ENCODE results near the gene RIT1.

The RIT1 gene

DNA sequence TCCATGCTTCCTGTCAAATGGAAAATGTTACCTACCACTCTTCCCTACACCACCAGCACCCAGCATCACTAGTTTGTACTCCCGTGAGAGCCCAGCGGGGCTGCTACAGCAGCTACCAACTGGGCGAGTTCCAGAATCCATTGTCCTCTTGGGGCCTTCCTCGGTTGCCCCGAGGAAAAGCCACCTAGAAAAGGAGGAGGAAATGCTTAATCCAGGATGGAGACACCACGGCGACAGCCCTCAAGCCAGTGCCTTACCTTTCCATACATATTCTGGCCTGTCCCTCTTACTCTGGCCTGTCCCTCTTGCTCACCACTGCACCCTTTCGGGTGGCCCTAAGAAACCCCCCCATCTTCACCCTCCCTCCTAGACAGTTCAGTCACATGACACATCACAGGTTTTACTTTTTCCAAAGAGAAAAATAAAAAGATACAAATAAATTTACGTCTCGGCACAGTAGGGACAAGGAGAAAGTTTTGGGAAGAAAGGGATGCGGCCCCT is 478 bp downstream of the RIT1 start:
- DNase-seq: peak in 2 of 3 donors; percentile 28 to 44
- peaks cover 13 to 62% (median 33%) of the 10 kb centered on the region in 4 experiments for H3K36me3 ChIP-seq (ENCODE audit: control insufficient read depth in 4 of 4, insufficient read depth in 4 of 4, low read length in 3 of 4)
- no peaks in the 10 kb centered on the region for H3K9me3 ChIP-seq (ENCODE audit: control extremely low read depth in 1 of 5, control insufficient read depth in 4 of 5, insufficient read depth in 2 of 5, low read depth in 1 of 5, low read length in 4 of 5)
- no peaks in the 10 kb centered on the region for H3K27me3 ChIP-seq (replicated peaks in 2 of 5; ENCODE audit: control insufficient read depth in 4 of 5, insufficient read depth in 5 of 5, low read length in 4 of 5)
- peaks cover 10 to 22% (median 18%) of the 10 kb centered on the region in 4 experiments for H3K4me1 ChIP-seq (ENCODE audit: control extremely low read depth in 1 of 4, control insufficient read depth in 4 of 4, insufficient read depth in 4 of 4, low read length in 3 of 4)
- 0% methylated on average over 2 of the region's 11 CpGs for whole genome bisulfite sequencing (ENCODE audit: insufficient coverage)
- POLR2A ChIA-PET: interaction anchor here (0.6 to 1.5 kb wide), 2 partner anchors 8 to 53 kb away, joined by 3 to 5 read pairs; partner anchors contain the start of gene GON4L
- peak overlapping the region; percentile 44 to 90 (median 82) for H3K4me3 ChIP-seq (ENCODE audit: control insufficient read depth in 1 of 7, extremely low read depth in 1 of 7, insufficient read depth in 4 of 7, low read depth in 2 of 7, low read length in 6 of 7)
- CTCF ChIA-PET: no interaction called here
- H3K27ac ChIP-seq (ENCODE audit: insufficient read depth in 1 of 2, low read depth in 1 of 2, low read length in 2 of 2, poor library complexity in 1 of 2, severe bottlenecking in 2 of 2): peak overlapping the region; percentile 74 to 87

DNA sequence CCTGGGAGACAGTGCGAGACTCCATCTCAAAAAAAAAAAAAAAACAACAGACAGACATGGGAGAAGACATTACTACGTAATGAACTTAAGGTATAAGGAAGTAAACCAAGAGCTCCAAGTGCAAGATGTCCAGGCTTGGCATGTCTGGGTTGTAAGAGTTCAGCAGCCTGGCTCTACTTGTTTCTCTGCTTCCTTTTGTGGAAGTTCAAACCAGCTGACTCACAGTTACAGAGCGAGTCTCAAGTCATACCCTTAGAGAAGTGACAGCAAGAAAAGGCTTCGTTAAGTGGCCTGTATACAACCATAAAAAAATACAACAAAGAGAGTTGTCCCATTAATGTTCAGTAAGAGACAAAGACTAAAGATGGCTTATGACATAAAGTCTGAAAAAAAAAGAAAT is 1.3 kb downstream of the RIT1 start:
- Histone ChIP-seq H3K27me3 (replicated peaks in 2 of 5; ENCODE audit: control insufficient read depth in 4 of 5, insufficient read depth in 5 of 5, low read length in 4 of 5) (no peaks in the 10 kb centered on the region), H3K4me3 (ENCODE audit: control insufficient read depth in 1 of 7, extremely low read depth in 1 of 7, insufficient read depth in 4 of 7, low read depth in 2 of 7, low read length in 6 of 7) (peak overlapping the region in 6 of 7 experiments; percentile 74 to 90 (median 82)), H3K4me1 (ENCODE audit: control extremely low read depth in 1 of 4, control insufficient read depth in 4 of 4, insufficient read depth in 4 of 4, low read length in 3 of 4) (peaks cover 10 to 22% (median 18%) of the 10 kb centered on the region in 4 experiments), H3K27ac (ENCODE audit: insufficient read depth in 1 of 2, low read depth in 1 of 2, low read length in 2 of 2, poor library complexity in 1 of 2, severe bottlenecking in 2 of 2) (peak overlapping the region in 1 of 2 experiments; percentile 87), H3K36me3 (ENCODE audit: control insufficient read depth in 4 of 4, insufficient read depth in 4 of 4, low read length in 3 of 4) (peaks cover 14 to 60% (median 32%) of the 10 kb centered on the region in 4 experiments), H3K9me3 (ENCODE audit: control extremely low read depth in 1 of 5, control insufficient read depth in 4 of 5, insufficient read depth in 2 of 5, low read depth in 1 of 5, low read length in 4 of 5) (no peaks in the 10 kb centered on the region)
- peak; percentile 76 to 92 (median 90) for DNase-seq
- ChIA-PET CTCF (no interaction called here), POLR2A (interaction anchor here (0.5 to 1.5 kb wide), 6 partner anchors 9 to 69 kb away, joined by 3 to 5 read pairs (median 3); partner anchors contain the start of genes GON4L and SYT11)
- 8% methylated on average over 1 of the region's 4 CpGs for WGBS (ENCODE audit: insufficient coverage)

DNA sequence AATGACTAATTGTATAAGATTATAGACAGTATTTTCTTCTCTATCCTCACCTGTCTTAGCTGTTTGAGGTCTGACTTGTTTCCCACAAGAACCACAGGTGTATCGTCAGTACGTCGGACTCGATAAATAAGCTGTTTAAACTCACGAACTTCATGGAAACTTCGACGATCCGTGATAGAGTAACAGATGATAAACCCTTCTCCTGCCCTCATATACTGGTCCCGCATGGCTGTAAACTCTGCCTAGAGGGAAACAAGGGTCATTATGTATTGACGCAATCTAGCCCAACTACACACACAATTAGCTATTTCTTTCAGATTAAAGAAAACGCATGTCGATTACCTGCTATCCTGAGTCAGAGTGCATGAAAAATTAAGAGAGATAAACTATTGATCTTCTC is 6.9 kb downstream of the RIT1 start:
- Histone ChIP-seq H3K9me3 (ENCODE audit: control extremely low read depth in 1 of 5, control insufficient read depth in 4 of 5, insufficient read depth in 2 of 5, low read depth in 1 of 5, low read length in 4 of 5) (no peaks in the 10 kb centered on the region), H3K4me3 (ENCODE audit: control insufficient read depth in 1 of 7, extremely low read depth in 1 of 7, insufficient read depth in 4 of 7, low read depth in 2 of 7, low read length in 6 of 7) (no peak overlapping the region), H3K4me1 (ENCODE audit: control extremely low read depth in 1 of 4, control insufficient read depth in 4 of 4, insufficient read depth in 4 of 4, low read length in 3 of 4) (no peaks in the 10 kb centered on the region), H3K27ac (ENCODE audit: insufficient read depth in 1 of 2, low read depth in 1 of 2, low read length in 2 of 2, poor library complexity in 1 of 2, severe bottlenecking in 2 of 2) (no peak overlapping the region), H3K27me3 (replicated peaks in 2 of 5; ENCODE audit: control insufficient read depth in 4 of 5, insufficient read depth in 5 of 5, low read length in 4 of 5) (no peaks in the 10 kb centered on the region), H3K36me3 (ENCODE audit: control insufficient read depth in 4 of 4, insufficient read depth in 4 of 4, low read length in 3 of 4) (peaks cover 17 to 79% (median 45%) of the 10 kb centered on the region in 4 experiments)
- CTCF ChIA-PET: interaction anchor here (1.1 to 1.7 kb wide), 4 partner anchors 9 to 31 kb away, joined by 3 to 9 read pairs (median 5); no protein-coding TSS in a partner anchor
- no peak for DNase-seq
- WGBS (ENCODE audit: insufficient coverage): 97% methylated on average over 9 of the region's 12 CpGs
- POLR2A ChIA-PET: interaction anchor here (0.7 to 1.2 kb wide), 3 partner anchors 9 to 14 kb away, joined by 3 to 5 read pairs (median 4); no protein-coding TSS in a partner anchor

DNA sequence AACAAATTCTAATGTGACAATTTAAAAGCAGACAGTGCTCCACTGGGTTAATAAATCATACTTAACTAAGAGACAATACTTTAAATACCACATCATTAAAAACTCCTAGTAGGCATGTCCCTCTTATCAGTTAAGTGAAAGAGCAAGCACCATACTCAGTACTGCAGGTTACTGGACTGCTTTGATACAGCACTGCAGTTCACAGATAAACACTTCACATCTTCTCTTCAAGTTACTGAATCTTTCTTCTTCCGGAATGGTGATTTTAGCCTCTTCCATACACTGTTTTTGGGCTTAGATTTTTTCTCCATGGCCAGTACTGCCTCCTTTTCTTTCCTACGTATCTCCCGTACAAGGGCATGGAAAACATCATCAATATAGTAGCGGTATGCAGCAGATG is 11.0 kb downstream of the RIT1 start:
- Histone ChIP-seq H3K9me3 (ENCODE audit: control extremely low read depth in 1 of 5, control insufficient read depth in 4 of 5, insufficient read depth in 2 of 5, low read depth in 1 of 5, low read length in 4 of 5) (no peaks in the 10 kb centered on the region), H3K27ac (ENCODE audit: insufficient read depth in 1 of 2, low read depth in 1 of 2, low read length in 2 of 2, poor library complexity in 1 of 2, severe bottlenecking in 2 of 2) (no peak overlapping the region), H3K27me3 (replicated peaks in 2 of 5; ENCODE audit: control insufficient read depth in 4 of 5, insufficient read depth in 5 of 5, low read length in 4 of 5) (no peaks in the 10 kb centered on the region), H3K4me1 (ENCODE audit: control extremely low read depth in 1 of 4, control insufficient read depth in 4 of 4, insufficient read depth in 4 of 4, low read length in 3 of 4) (no peaks in the 10 kb centered on the region), H3K4me3 (ENCODE audit: control insufficient read depth in 1 of 7, extremely low read depth in 1 of 7, insufficient read depth in 4 of 7, low read depth in 2 of 7, low read length in 6 of 7) (no peak overlapping the region), H3K36me3 (ENCODE audit: control insufficient read depth in 4 of 4, insufficient read depth in 4 of 4, low read length in 3 of 4) (peaks cover 28 to 68% (median 42%) of the 10 kb centered on the region in 4 experiments)
- CTCF ChIA-PET: no interaction called here
- 100% methylated on average over 1 of the region's 4 CpGs for WGBS (ENCODE audit: insufficient coverage)
- DNase-seq: peak in 2 of 3 donors; percentile 19 to 46
- POLR2A ChIA-PET: no interaction called here

DNA sequence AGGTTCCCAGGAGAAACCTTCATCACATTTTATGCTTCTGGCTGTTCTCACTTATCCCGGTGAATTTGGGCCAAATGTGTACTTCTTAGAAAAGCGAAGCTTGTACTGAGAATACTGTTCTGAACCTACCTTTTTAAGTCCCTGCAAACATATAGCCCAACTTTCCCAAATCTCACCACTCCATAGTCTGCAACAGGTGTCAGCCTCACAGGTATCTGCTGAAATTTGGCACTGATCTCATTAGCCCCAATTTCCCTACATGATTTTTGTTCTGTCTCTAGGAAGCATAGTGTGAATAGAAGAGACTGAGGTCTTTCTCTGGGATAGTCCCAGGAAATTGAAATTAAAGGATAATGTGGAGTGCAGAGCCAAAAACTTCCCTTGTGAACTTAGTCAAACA is 11.5 kb downstream of the RIT1 start:
- Histone ChIP-seq H3K27me3 (replicated peaks in 2 of 5; ENCODE audit: control insufficient read depth in 4 of 5, insufficient read depth in 5 of 5, low read length in 4 of 5) (no peaks in the 10 kb centered on the region), H3K36me3 (ENCODE audit: control insufficient read depth in 4 of 4, insufficient read depth in 4 of 4, low read length in 3 of 4) (peaks cover 27 to 63% (median 40%) of the 10 kb centered on the region in 4 experiments), H3K9me3 (ENCODE audit: control extremely low read depth in 1 of 5, control insufficient read depth in 4 of 5, insufficient read depth in 2 of 5, low read depth in 1 of 5, low read length in 4 of 5) (no peaks in the 10 kb centered on the region), H3K4me1 (ENCODE audit: control extremely low read depth in 1 of 4, control insufficient read depth in 4 of 4, insufficient read depth in 4 of 4, low read length in 3 of 4) (no peaks in the 10 kb centered on the region), H3K27ac (ENCODE audit: insufficient read depth in 1 of 2, low read depth in 1 of 2, low read length in 2 of 2, poor library complexity in 1 of 2, severe bottlenecking in 2 of 2) (no peak overlapping the region), H3K4me3 (ENCODE audit: control insufficient read depth in 1 of 7, extremely low read depth in 1 of 7, insufficient read depth in 4 of 7, low read depth in 2 of 7, low read length in 6 of 7) (no peak overlapping the region)
- POLR2A ChIA-PET: interaction anchor here (0.7 kb wide), 1 partner anchor 39 kb away, joined by 3 read pairs; no protein-coding TSS in a partner anchor
- 100% methylated on average over 2 of the region's 2 CpGs for WGBS (ENCODE audit: insufficient coverage)
- no peak for DNase-seq
- CTCF ChIA-PET: no interaction called here

DNA sequence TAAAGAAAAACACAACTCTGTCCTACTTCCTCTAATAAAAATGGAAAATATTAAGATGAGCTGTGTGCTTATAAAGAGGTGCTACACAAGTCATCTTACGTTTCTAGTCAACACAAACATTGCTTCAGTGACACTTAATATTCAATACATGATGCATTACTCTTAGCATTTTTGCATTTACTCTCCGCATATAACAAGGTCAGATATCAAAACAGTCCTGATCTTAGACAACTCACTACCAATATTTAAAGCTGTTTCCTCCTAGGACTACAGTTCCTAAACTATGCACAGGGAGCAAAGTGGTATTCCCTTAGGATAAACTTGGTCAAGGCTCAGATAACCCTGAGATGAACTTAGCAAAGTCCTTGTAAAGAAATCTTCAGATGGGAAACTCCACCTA is 12.3 kb downstream of the RIT1 start:
- no peak for DNase-seq
- Histone ChIP-seq H3K36me3 (ENCODE audit: control insufficient read depth in 4 of 4, insufficient read depth in 4 of 4, low read length in 3 of 4) (peaks cover 22 to 55% (median 33%) of the 10 kb centered on the region in 4 experiments), H3K27me3 (replicated peaks in 2 of 5; ENCODE audit: control insufficient read depth in 4 of 5, insufficient read depth in 5 of 5, low read length in 4 of 5) (no peaks in the 10 kb centered on the region), H3K4me1 (ENCODE audit: control extremely low read depth in 1 of 4, control insufficient read depth in 4 of 4, insufficient read depth in 4 of 4, low read length in 3 of 4) (peaks cover 0 to 2% (median 2%) of the 10 kb centered on the region in 4 experiments), H3K9me3 (ENCODE audit: control extremely low read depth in 1 of 5, control insufficient read depth in 4 of 5, insufficient read depth in 2 of 5, low read depth in 1 of 5, low read length in 4 of 5) (no peaks in the 10 kb centered on the region), H3K4me3 (ENCODE audit: control insufficient read depth in 1 of 7, extremely low read depth in 1 of 7, insufficient read depth in 4 of 7, low read depth in 2 of 7, low read length in 6 of 7) (no peak overlapping the region), H3K27ac (ENCODE audit: insufficient read depth in 1 of 2, low read depth in 1 of 2, low read length in 2 of 2, poor library complexity in 1 of 2, severe bottlenecking in 2 of 2) (no peak overlapping the region)
- POLR2A ChIA-PET: interaction anchor here (0.7 kb wide), 1 partner anchor 38 kb away, joined by 3 read pairs; no protein-coding TSS in a partner anchor
- WGBS (ENCODE audit: insufficient coverage): 88% methylated on average over 1 of the region's 2 CpGs
- CTCF ChIA-PET: interaction anchor here (0.7 to 1.7 kb wide), 3 partner anchors 16 to 340 kb away, joined by 3 to 5 read pairs (median 3); no protein-coding TSS in a partner anchor

DNA sequence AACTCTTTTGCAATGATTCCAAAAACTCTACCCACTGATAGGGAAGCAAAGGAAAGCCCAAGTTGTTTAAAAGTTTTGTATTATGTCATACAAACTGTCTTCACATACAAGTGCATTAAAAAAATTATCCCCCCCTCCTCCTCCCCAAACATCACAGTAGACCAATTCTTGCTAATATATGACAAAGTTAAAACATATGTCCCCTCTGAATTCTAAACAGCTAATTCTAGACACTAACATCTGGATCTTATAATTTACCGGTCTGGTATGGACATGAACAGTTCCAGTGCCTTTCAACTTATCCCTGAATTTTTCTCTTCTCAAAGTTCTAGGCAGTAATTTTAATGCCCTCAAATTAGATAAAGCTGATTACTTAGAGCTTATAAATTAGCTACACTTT is 13.4 kb downstream of the RIT1 start:
- Histone ChIP-seq H3K27me3 (replicated peaks in 2 of 5; ENCODE audit: control insufficient read depth in 4 of 5, insufficient read depth in 5 of 5, low read length in 4 of 5) (no peaks in the 10 kb centered on the region), H3K4me3 (ENCODE audit: control insufficient read depth in 1 of 7, extremely low read depth in 1 of 7, insufficient read depth in 4 of 7, low read depth in 2 of 7, low read length in 6 of 7) (no peak overlapping the region), H3K4me1 (ENCODE audit: control extremely low read depth in 1 of 4, control insufficient read depth in 4 of 4, insufficient read depth in 4 of 4, low read length in 3 of 4) (peaks cover 6 to 12% (median 10%) of the 10 kb centered on the region in 4 experiments), H3K27ac (ENCODE audit: insufficient read depth in 1 of 2, low read depth in 1 of 2, low read length in 2 of 2, poor library complexity in 1 of 2, severe bottlenecking in 2 of 2) (no peak overlapping the region), H3K9me3 (ENCODE audit: control extremely low read depth in 1 of 5, control insufficient read depth in 4 of 5, insufficient read depth in 2 of 5, low read depth in 1 of 5, low read length in 4 of 5) (no peaks in the 10 kb centered on the region), H3K36me3 (ENCODE audit: control insufficient read depth in 4 of 4, insufficient read depth in 4 of 4, low read length in 3 of 4) (peaks cover 17 to 47% (median 30%) of the 10 kb centered on the region in 4 experiments)
- ChIA-PET CTCF (interaction anchor here (1.7 kb wide), 1 partner anchor 15 kb away, joined by 5 read pairs; no protein-coding TSS in a partner anchor), POLR2A (interaction anchor here (1.0 kb wide), 1 partner anchor 38 kb away, joined by 3 read pairs; the partner anchor contains the start of gene SYT11)
- 100% methylated on average over 1 of the region's 1 CpG for WGBS (ENCODE audit: insufficient coverage)
- DNase-seq: no peak
